HepG2 (cell line): ENCODE data around the gene FAR1. TPM values are rescaled to one million over a fixed set of nuclear protein-coding genes. Genes with fewer than 3 reads are reported as not detected.

Experiments used
- ATAC-seq: fragments of 200-7000 bp; cut with Tn5 transposase; 3 replicates; pipeline ENCODE4 v1.9.1; 2020; ENCODE audit warnings: mild to moderate bottlenecking, moderate library complexity
- BruUV-seq: library from RNA; stranded (reverse); fragments of 400-500 nt; replicated peaks from 2 replicates; lab custom pipeline; 2021; lab: Mats Ljungman, UMichigan
- CTCF ChIA-PET: fragments of 300-600 bp; formaldehyde crosslinking; extraction: SDS; loops from one replicate; lab custom pipeline; 2021; ENCODE audit warnings: low total read pairs, inconsistent platforms, low intra/inter-chr PET ratio; lab: Yijun Ruan, JAX
- POLR2A ChIA-PET: fragments of 350-600 bp; sonication (Branson Sonifier 250); formaldehyde crosslinking; loops from one replicate; lab custom pipeline; 2020; ENCODE audit warnings: antibody characterized with exemption, inconsistent platforms; lab: Yijun Ruan, JAX
- DNase-seq: peaks from one replicate; pipeline ENCODE4 v3.0.0-alpha.2; 2015; ENCODE audit warnings: low spot score
- FAIRE-seq: peaks from 3 replicates; lab custom pipeline; 2011; peaks lifted over from hg19 to GRCh38; lab: Jason Lieb, UNC
- H2AFZ ChIP-seq: one replicate; pipeline ENCODE4 v1.6.1; 2011; ENCODE audit warnings: low read length, inconsistent platforms
- H3K27ac ChIP-seq: fragments of 300-600 bp; 3 replicates; pipeline ENCODE4 v1.8.0; 2011; ENCODE audit warnings: mixed run types, mild to moderate bottlenecking, mixed read lengths, low read length, inconsistent platforms; ENCODE audit not compliant: insufficient read depth; ENCODE audit errors: extremely low read length
- H3K27me3 ChIP-seq, 2 experiments: fragments of 200-600 bp in 1 of 2; 2 replicates in 1 of 2; 3 replicates in 1 of 2; pipeline versions ENCODE4 v1.6.0 to v1.8.0; 2011; ENCODE audit warnings: low read length in 2 of 2, mild to moderate bottlenecking in 2 of 2, moderate library complexity in 2 of 2, inconsistent platforms in 1 of 2; ENCODE audit not compliant: insufficient read depth in 2 of 2, control insufficient read depth in 1 of 2
- H3K36me3 ChIP-seq, 2 experiments: fragments of 200-600 bp in 1 of 2; replicated peaks in 1 of 2; 2 replicates in 1 of 2; 3 replicates in 1 of 2; pipeline versions ENCODE4 v1.5.1 to v1.8.0; 2011; ENCODE audit warnings: low read length in 2 of 2, inconsistent platforms in 1 of 2; ENCODE audit not compliant: insufficient read depth in 2 of 2, control insufficient read depth in 1 of 2
- H3K4me1 ChIP-seq: 2 replicates; pipeline ENCODE4 v1.5.1; 2012; ENCODE audit warnings: low read length, inconsistent platforms; ENCODE audit not compliant: insufficient read depth
- H3K4me2 ChIP-seq: 2 replicates; pipeline ENCODE4 v1.6.0; 2011; ENCODE audit warnings: low read depth, low read length, inconsistent platforms
- H3K4me3 ChIP-seq, 3 experiments: fragments of 200-600 bp in 1 of 3; sonication (generic), shearing (Covaris generic) in 1 of 3; replicated peaks in 1 of 3; 2 replicates each; pipeline ENCODE4 v1.5.1; 2011 to 2016; ENCODE audit warnings: low read length in 3 of 3, inconsistent platforms in 2 of 3, low read depth in 2 of 3, mild to moderate bottlenecking in 2 of 3, control low read depth in 1 of 3, mixed read lengths in 1 of 3; ENCODE audit not compliant: insufficient read depth in 1 of 3
- H3K79me2 ChIP-seq: one replicate; pipeline ENCODE4 v1.6.1; 2011; ENCODE audit warnings: low read length, inconsistent platforms; ENCODE audit not compliant: insufficient read depth
- H3K9ac ChIP-seq: 2 replicates; pipeline ENCODE4 v1.6.0; 2011; ENCODE audit warnings: mild to moderate bottlenecking, low read depth, low read length, inconsistent platforms; ENCODE audit not compliant: insufficient read depth
- H3K9me3 ChIP-seq: 2 replicates; pipeline ENCODE4 v1.5.1; 2012; ENCODE audit warnings: mild to moderate bottlenecking, low read length
- H4K20me1 ChIP-seq: 2 replicates; pipeline ENCODE4 v1.6.0; 2011; ENCODE audit warnings: inconsistent platforms, mild to moderate bottlenecking, low read length, moderate library complexity; ENCODE audit not compliant: insufficient read depth
- CEBPB ChIP-seq: IDR thresholded peaks from 2 replicates; pipeline ENCODE4 v1.6.1; 2011; ENCODE audit warnings: low read depth, low read length, improper control_type of control experiment, borderline replicate concordance
- DPF2 ChIP-seq: sonication (generic); formaldehyde crosslinking; IDR thresholded peaks from 2 replicates; pipeline ENCODE4 v1.4.0; 2020; ENCODE audit warnings: mild to moderate bottlenecking, low read depth, missing genetic modification reagents, borderline replicate concordance
- IRF2 ChIP-seq: IDR thresholded peaks from 2 replicates; pipeline ENCODE4 v1.6.1; 2018; ENCODE audit warnings: missing genetic modification reagents, missing compliant biosample characterization
- ISL2 ChIP-seq: sonication (generic); formaldehyde crosslinking; IDR thresholded peaks from 2 replicates; pipeline ENCODE4 v1.5.0; 2020; ENCODE audit warnings: missing genetic modification reagents
- MTF1 ChIP-seq: sonication (generic); formaldehyde crosslinking; IDR thresholded peaks from 2 replicates; pipeline ENCODE4 v1.5.0; 2020; ENCODE audit warnings: missing genetic modification reagents
- PCBP1 ChIP-seq: fragments of 200-400 bp; formaldehyde crosslinking; IDR thresholded peaks from 2 replicates; pipeline ENCODE4 v1.6.1; 2017; ENCODE audit warnings: mild to moderate bottlenecking, low read depth, low read length, borderline replicate concordance
- PTBP1 ChIP-seq: fragments of 200-400 bp; formaldehyde crosslinking; IDR thresholded peaks from 2 replicates; pipeline ENCODE4 v1.6.1; 2018; ENCODE audit warnings: low read length, low read depth; ENCODE audit not compliant: poor library complexity, severe bottlenecking
- RORA ChIP-seq: sonication (generic); formaldehyde crosslinking; IDR thresholded peaks from 2 replicates; pipeline ENCODE4 v1.5.0; 2020; ENCODE audit warnings: mild to moderate bottlenecking, missing genetic modification reagents, moderate library complexity
- SRSF4 ChIP-seq: fragments of 200-400 bp; formaldehyde crosslinking; IDR thresholded peaks from one replicate; pipeline ENCODE4 v1.6.1; 2018; ENCODE audit warnings: mild to moderate bottlenecking, low read depth, low read length, moderate library complexity; ENCODE audit not compliant: poor library complexity, severe bottlenecking
- TAF1 ChIP-seq: sonication (generic); formaldehyde crosslinking; IDR thresholded peaks from 2 replicates; pipeline ENCODE4 v1.4.0; 2020; ENCODE audit warnings: missing genetic modification reagents
- ZBTB7B ChIP-seq: sonication (generic); formaldehyde crosslinking; IDR thresholded peaks from 2 replicates; pipeline ENCODE4 v1.4.0; 2020; ENCODE audit warnings: missing genetic modification reagents
- ZFAT ChIP-seq: sonication (generic); formaldehyde crosslinking; conservative IDR thresholded peaks from 2 replicates; pipeline ENCODE4 v1.8.1; 2023; ENCODE audit warnings: missing genetic modification reagents, inconsistent platforms
- ZFYVE20 ChIP-seq: sonication (generic); formaldehyde crosslinking; IDR thresholded peaks from 2 replicates; pipeline ENCODE4 v1.8.0; 2023; ENCODE audit warnings: low read depth, mild to moderate bottlenecking, moderate library complexity, missing genetic modification reagents, borderline replicate concordance
- ZNF101 ChIP-seq: sonication (generic); formaldehyde crosslinking; IDR thresholded peaks from 2 replicates; pipeline ENCODE4 v1.4.0; 2020; ENCODE audit warnings: mild to moderate bottlenecking, low read depth, missing genetic modification reagents, borderline replicate concordance
- ZNF616 ChIP-seq: sonication (generic); formaldehyde crosslinking; IDR thresholded peaks from 2 replicates; pipeline ENCODE4 v1.5.0; 2020; ENCODE audit warnings: low read depth, mild to moderate bottlenecking, missing genetic modification reagents
- ZNF629 ChIP-seq: sonication (generic); formaldehyde crosslinking; conservative IDR thresholded peaks from 2 replicates; pipeline ENCODE4 v1.5.0; 2020; ENCODE audit warnings: missing genetic modification reagents
- ZNF652 ChIP-seq: IDR thresholded peaks from 2 replicates; pipeline ENCODE4 v1.6.1; 2016; ENCODE audit warnings: low read depth, borderline replicate concordance
- WGBS: methylation state at CpG from one replicate; pipeline ENCODE4 v1.1.6; 2017; ENCODE audit warnings: low lambda C conversion rate; 5-methylcytosine and 5-hydroxymethylcytosine counted together
- in situ Hi-C: cut with HindIII; loops from 2 replicates; pipeline ENCODE4 v1.10.0; 2017; ENCODE audit warnings: low pct_unique_long_range_greater_than_20kb; ENCODE audit not compliant: extremely low pct_ligation_motif_present
- intact Hi-C: fragments of 100-400 bp; cut with micrococcal nuclease; formaldehyde crosslinking; loops from one replicate; pipeline ENCODE4 v1.10.0; 2022; ENCODE audit not compliant: unreplicated experiment
- polyA plus RNA-seq, 8 experiments: library from polyadenylated mRNA; depleted of rRNA in 3 of 8; stranded (reverse) in 7 of 8; unstranded in 1 of 8; fragments of >200 nt; fragmentation: Illumina TruSeq in 4 of 8; extraction: Trizol in 4 of 8; gene quantifications; 2 replicates each; pipeline versions ENCODE4 v1.2.1 to v1.2.3, GENCODE V29; 2011 to 2016; ENCODE audit warnings: low read depth in 4 of 8, missing spikeins in 1 of 8, mixed read lengths in 1 of 8; ENCODE audit not compliant: insufficient read depth in 1 of 8
- total RNA-seq, 5 experiments: library from RNA; depleted of rRNA; stranded (reverse); fragments of >200 nt; fragmentation: Illumina TruSeq; extraction: Trizol; gene quantifications; 2 replicates each; pipeline ENCODE4 v1.2.3, GENCODE V29; 2016; ENCODE audit warnings: low read depth in 1 of 5

Gene FAR1
- total and polyA plus RNA-seq, 2 of the 13 experiments (the other 11 are each of a cell fraction or from before 2014, with no cell fraction given): 0.40 to 0.95 TPM

- Histone ChIP-seq H3K9me3 (no peaks in the 10 kb centered on the region), H3K4me1 (no peaks in the 10 kb centered on the region), H3K79me2 (no peaks in the 10 kb centered on the region), H4K20me1 (no peaks in the 10 kb centered on the region), H3K4me2 (no peak overlapping the region), H3K27ac (no peak overlapping the region), H3K9ac (no peak overlapping the region), H2AFZ (no peak overlapping the region), H3K4me3 (no peak overlapping the region), H3K27me3 (no peaks in the 10 kb centered on the region), H3K36me3 (no peaks in the 10 kb centered on the region)
- intact Hi-C loops: no loop called here
- DNase-seq (no peak), ATAC-seq (no peak), FAIRE-seq (no peak)
- in situ Hi-C loops: no loop called here
- no TSS peak for BruUV-seq
- TF ChIP-seq ZFAT (CRISPR knock-in tag) (no peak), ZNF629 (CRISPR knock-in tag) (no peak), PCBP1 (no peak), RORA (CRISPR knock-in tag) (no peak), ZNF616 (CRISPR knock-in tag) (no peak), ZBTB7B (CRISPR knock-in tag) (no peak), IRF2 (CRISPR knock-in tag) (no peak), ZFYVE20 (CRISPR knock-in tag) (no peak), CEBPB (no peak), SRSF4 (no peak), ISL2 (CRISPR knock-in tag) (no peak), TAF1 (CRISPR knock-in tag) (no peak), ZNF101 (CRISPR knock-in tag) (no peak), ZNF652 (CRISPR knock-in tag) (no peak), MTF1 (CRISPR knock-in tag) (no peak), DPF2 (CRISPR knock-in tag) (no peak), PTBP1 (no peak)
- ChIA-PET CTCF (no interaction called here), POLR2A (no interaction called here)
- WGBS: 23% methylated on average over 4 of the region's 4 CpGs
These were observed 12.2 kb downstream of the FAR1 start for GRCh38 chr11:13680501-13681264.
